Astrocyte (in vitro differentiated cells and primary cell): ENCODE data around the gene INSL6. TPM values are rescaled to one million over a fixed set of nuclear protein-coding genes. Genes with fewer than 3 reads are reported as not detected.

Experiments
- DNase-seq: peaks from one replicate; pipeline ENCODE4 v3.0.0-alpha.2; 2010; ENCODE audit warnings: low read depth
- FAIRE-seq: peaks from 2 replicates; lab custom pipeline; 2011; peaks lifted over from hg19 to GRCh38; lab: Jason Lieb, UNC
- H2AFZ ChIP-seq: 2 replicates; pipeline ENCODE4 v1.6.0; 2012; ENCODE audit warnings: low read depth, low read length, inconsistent platforms
- H3K27ac ChIP-seq: 2 replicates; pipeline ENCODE4 v1.5.1; 2011; ENCODE audit warnings: low read depth, low read length, inconsistent platforms
- H3K27me3 ChIP-seq: 2 replicates; pipeline ENCODE4 v1.6.0; 2011; ENCODE audit warnings: low read length, inconsistent platforms; ENCODE audit not compliant: insufficient read depth
- H3K36me3 ChIP-seq: 2 replicates; pipeline ENCODE4 v1.5.1; 2011; ENCODE audit warnings: low read length, inconsistent platforms; ENCODE audit not compliant: insufficient read depth
- H3K4me1 ChIP-seq: 2 replicates; pipeline ENCODE4 v1.5.1; 2011; ENCODE audit warnings: low read length, inconsistent platforms; ENCODE audit not compliant: insufficient read depth
- H3K4me2 ChIP-seq: 2 replicates; pipeline ENCODE4 v1.6.0; 2012; ENCODE audit warnings: low read length, inconsistent platforms
- H3K4me3 ChIP-seq: 2 replicates; pipeline ENCODE4 v1.5.1; 2011; ENCODE audit warnings: low read depth, mild to moderate bottlenecking, low read length, inconsistent platforms; ENCODE audit not compliant: insufficient read depth
- H3K79me2 ChIP-seq: 2 replicates; pipeline ENCODE4 v1.6.0; 2012; ENCODE audit warnings: mild to moderate bottlenecking, low read length, inconsistent platforms; ENCODE audit not compliant: insufficient read depth
- H3K9ac ChIP-seq: 2 replicates; pipeline ENCODE4 v1.6.0; 2012; ENCODE audit warnings: mild to moderate bottlenecking, low read length, inconsistent platforms
- H3K9me3 ChIP-seq: 2 replicates; pipeline ENCODE4 v1.5.1; 2012; ENCODE audit warnings: low read depth, mild to moderate bottlenecking, low read length, inconsistent platforms; ENCODE audit not compliant: insufficient read depth
- H4K20me1 ChIP-seq: 2 replicates; pipeline ENCODE4 v1.6.0; 2012; ENCODE audit warnings: low read length, inconsistent platforms; ENCODE audit not compliant: insufficient read depth
- H3K27ac Mint-ChIP-seq: one replicate; pipeline ENCODE4 v1.8.0; 2021; ENCODE audit warnings: mild to moderate bottlenecking, mixed read lengths; ENCODE audit not compliant: unreplicated experiment
- H3K27me3 Mint-ChIP-seq: one replicate; pipeline ENCODE4 v1.8.0; 2021; ENCODE audit warnings: low read depth, mixed read lengths; ENCODE audit not compliant: unreplicated experiment
- H3K36me3 Mint-ChIP-seq: one replicate; pipeline ENCODE4 v1.8.0; 2021; ENCODE audit warnings: low read depth, mixed read lengths; ENCODE audit not compliant: unreplicated experiment
- H3K4me1 Mint-ChIP-seq: one replicate; pipeline ENCODE4 v1.8.0; 2021; ENCODE audit warnings: low read depth, mixed read lengths; ENCODE audit not compliant: unreplicated experiment
- H3K4me3 Mint-ChIP-seq: one replicate; pipeline ENCODE4 v1.8.0; 2021; ENCODE audit warnings: mild to moderate bottlenecking, moderate library complexity, mixed read lengths; ENCODE audit not compliant: unreplicated experiment
- H3K9me3 Mint-ChIP-seq: one replicate; pipeline ENCODE4 v1.8.0; 2021; ENCODE audit warnings: mild to moderate bottlenecking, mixed read lengths; ENCODE audit not compliant: unreplicated experiment
- EZH2 ChIP-seq: IDR thresholded peaks from 2 replicates; pipeline ENCODE4 v1.6.1; 2012; ENCODE audit warnings: mild to moderate bottlenecking, low read length, inconsistent platforms; ENCODE audit not compliant: insufficient read depth
- total RNA-seq: library from RNA; stranded (reverse); gene quantifications from 2 replicates; pipeline ENCODE4 v1.2.1, GENCODE V29; 2021
- TF ChIP-seq, protein P1 (sequence below): IDR thresholded peaks from 2 replicates; pipeline ENCODE4 v1.5.1; 2011; ENCODE audit warnings: low read depth, mild to moderate bottlenecking, inconsistent platforms, low read length, moderate library complexity; ENCODE audit not compliant: insufficient read depth

Gene INSL6
- total RNA-seq, 1 donor from 2014 or later = not detected

DNA sequence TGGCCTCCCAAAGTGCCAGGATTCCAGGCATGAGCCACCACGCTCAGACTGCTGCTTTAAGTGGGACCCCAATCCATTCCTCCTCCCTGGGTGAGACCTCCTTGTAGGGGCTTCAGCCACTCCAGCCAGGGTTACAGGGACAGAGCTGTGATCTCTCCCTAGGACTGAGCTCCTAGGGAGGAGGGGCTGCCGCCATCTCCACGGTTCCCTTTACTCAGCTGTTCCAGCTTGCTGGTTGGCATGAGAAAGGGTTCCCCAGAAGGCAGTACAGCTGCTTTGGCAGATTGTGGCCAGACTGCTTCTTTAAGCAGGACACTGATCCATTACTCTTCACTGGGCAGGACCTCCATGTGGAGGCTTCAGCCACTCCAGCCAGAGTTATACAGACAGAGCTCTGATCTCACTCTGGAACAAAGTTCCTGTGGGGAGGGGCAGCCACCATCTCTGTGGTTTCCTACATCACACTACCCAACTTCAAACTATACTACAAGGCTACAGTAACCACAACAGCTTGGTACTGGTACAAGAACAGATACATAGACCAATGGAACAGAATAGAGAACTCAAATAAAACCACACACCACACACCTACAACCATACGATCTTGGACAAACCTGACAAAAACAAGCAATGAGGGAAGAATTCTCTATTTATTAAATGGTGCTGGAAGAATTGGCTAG, 7.2 kb downstream of the INSL6 start:
- no peak overlapping the region for H3K27ac Mint-ChIP-seq
- Histone ChIP-seq H2AFZ (no peak overlapping the region), H3K79me2 (no peaks in the 10 kb centered on the region), H3K36me3 (no peaks in the 10 kb centered on the region), H3K4me3 (no peak overlapping the region), H3K27ac (no peak overlapping the region), H3K4me1 (no peaks in the 10 kb centered on the region), H3K27me3 (no peaks in the 10 kb centered on the region), H3K9ac (no peak overlapping the region), H3K9me3 (no peaks in the 10 kb centered on the region), H4K20me1 (no peaks in the 10 kb centered on the region), H3K4me2 (no peak overlapping the region)
- TF ChIP-seq EZH2 = no peak
- TF ChIP-seq, protein P1, sequence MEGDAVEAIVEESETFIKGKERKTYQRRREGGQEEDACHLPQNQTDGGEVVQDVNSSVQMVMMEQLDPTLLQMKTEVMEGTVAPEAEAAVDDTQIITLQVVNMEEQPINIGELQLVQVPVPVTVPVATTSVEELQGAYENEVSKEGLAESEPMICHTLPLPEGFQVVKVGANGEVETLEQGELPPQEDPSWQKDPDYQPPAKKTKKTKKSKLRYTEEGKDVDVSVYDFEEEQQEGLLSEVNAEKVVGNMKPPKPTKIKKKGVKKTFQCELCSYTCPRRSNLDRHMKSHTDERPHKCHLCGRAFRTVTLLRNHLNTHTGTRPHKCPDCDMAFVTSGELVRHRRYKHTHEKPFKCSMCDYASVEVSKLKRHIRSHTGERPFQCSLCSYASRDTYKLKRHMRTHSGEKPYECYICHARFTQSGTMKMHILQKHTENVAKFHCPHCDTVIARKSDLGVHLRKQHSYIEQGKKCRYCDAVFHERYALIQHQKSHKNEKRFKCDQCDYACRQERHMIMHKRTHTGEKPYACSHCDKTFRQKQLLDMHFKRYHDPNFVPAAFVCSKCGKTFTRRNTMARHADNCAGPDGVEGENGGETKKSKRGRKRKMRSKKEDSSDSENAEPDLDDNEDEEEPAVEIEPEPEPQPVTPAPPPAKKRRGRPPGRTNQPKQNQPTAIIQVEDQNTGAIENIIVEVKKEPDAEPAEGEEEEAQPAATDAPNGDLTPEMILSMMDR = no peak
- no peak overlapping the region for H3K4me3 Mint-ChIP-seq
- FAIRE-seq = no peak
- peaks cover 19% of the 10 kb centered on the region for H3K9me3 Mint-ChIP-seq
- H3K27me3 Mint-ChIP-seq = no peaks in the 10 kb centered on the region
- no peak for DNase-seq
- H3K36me3 Mint-ChIP-seq = no peaks in the 10 kb centered on the region
- no peaks in the 10 kb centered on the region for H3K4me1 Mint-ChIP-seq

DNA sequence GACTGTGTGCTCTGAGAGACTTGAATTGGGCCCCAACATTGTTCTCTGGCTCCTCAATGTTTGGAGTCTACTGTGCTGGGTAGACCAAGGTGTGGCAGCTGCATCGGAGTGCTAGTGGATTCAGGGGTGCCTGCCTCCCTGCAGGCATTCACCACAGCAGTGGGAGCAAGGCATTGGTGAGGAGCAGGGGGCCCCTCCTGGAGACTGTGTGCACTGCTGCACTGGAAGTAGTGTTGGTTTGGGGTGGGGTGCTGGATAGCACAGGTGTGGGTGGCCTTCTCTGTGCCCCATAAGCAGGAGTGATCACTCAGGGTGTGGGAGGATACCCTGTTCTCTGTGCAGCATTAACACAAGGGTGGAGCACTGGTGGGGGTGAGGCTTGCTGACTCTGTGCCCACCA, 39.2 kb downstream of the INSL6 start:
- Histone ChIP-seq H3K27ac (no peak overlapping the region), H3K27me3 (no peaks in the 10 kb centered on the region), H3K9me3 (no peaks in the 10 kb centered on the region), H3K79me2 (no peaks in the 10 kb centered on the region), H3K9ac (no peak overlapping the region), H3K4me3 (no peak overlapping the region), H2AFZ (no peak overlapping the region), H4K20me1 (no peaks in the 10 kb centered on the region), H3K4me2 (no peak overlapping the region), H3K36me3 (no peaks in the 10 kb centered on the region), H3K4me1 (no peaks in the 10 kb centered on the region)
- Mint-ChIP-seq H3K27ac (no peak overlapping the region), H3K9me3 (peaks cover 14% of the 10 kb centered on the region), H3K4me1 (no peaks in the 10 kb centered on the region), H3K27me3 (no peaks in the 10 kb centered on the region), H3K36me3 (peaks cover 27% of the 10 kb centered on the region), H3K4me3 (no peak overlapping the region)
- no peak for FAIRE-seq
- TF ChIP-seq, protein P1 = no peak
- TF ChIP-seq EZH2 = no peak
- no peak for DNase-seq

DNA sequence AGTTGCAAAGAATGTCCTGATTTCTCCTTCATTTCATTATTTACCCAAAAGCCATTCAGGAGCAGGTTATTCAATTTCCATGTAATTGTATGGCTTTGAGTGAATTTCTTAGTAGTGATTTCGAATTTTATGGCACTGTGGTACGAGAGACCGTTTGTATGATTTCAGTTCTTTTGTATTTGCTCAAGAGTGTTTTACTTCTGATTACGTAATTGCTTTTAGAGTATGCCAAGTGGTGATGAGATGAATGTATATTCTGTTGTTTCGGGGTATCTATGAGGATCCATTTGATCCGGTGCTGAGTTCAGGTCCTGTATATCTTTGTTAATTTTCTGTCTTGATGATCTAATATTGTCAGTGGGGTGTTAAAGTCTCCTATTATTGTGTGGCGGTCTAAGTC, 41.2 kb downstream of the INSL6 start:
- no peak overlapping the region for H3K9ac ChIP-seq
- TF ChIP-seq, protein P1 = no peak
- TF ChIP-seq EZH2 = no peak
- H3K9me3 ChIP-seq = no peaks in the 10 kb centered on the region
- Mint-ChIP-seq H3K27ac (no peak overlapping the region), H3K4me1 (no peaks in the 10 kb centered on the region), H3K9me3 (peaks cover 14% of the 10 kb centered on the region), H3K36me3 (peaks cover 26% of the 10 kb centered on the region), H3K27me3 (no peaks in the 10 kb centered on the region), H3K4me3 (no peak overlapping the region)
- DNase-seq = no peak
- no peaks in the 10 kb centered on the region for H3K4me1 ChIP-seq
- no peak overlapping the region for H2AFZ ChIP-seq
- no peaks in the 10 kb centered on the region for H3K79me2 ChIP-seq
- H3K4me3 ChIP-seq = no peak overlapping the region
- H3K36me3 ChIP-seq = no peaks in the 10 kb centered on the region
- no peak for FAIRE-seq
- no peaks in the 10 kb centered on the region for H3K27me3 ChIP-seq
- no peak overlapping the region for H3K4me2 ChIP-seq
- no peaks in the 10 kb centered on the region for H4K20me1 ChIP-seq
- no peak overlapping the region for H3K27ac ChIP-seq
